GM12891 (cell line): ENCODE data around the gene MYH9.

Experiments used
- POLR2A ChIP-seq: IDR thresholded peaks from 2 replicates; pipeline ENCODE4 v1.6.1; 2011; ENCODE audit warnings: low read depth, low read length, control low read depth
- POLR2AphosphoS5 ChIP-seq: IDR thresholded peaks from 2 replicates; pipeline ENCODE4 v1.6.1; 2011; ENCODE audit warnings: low read depth, low read length, control low read depth
- SPI1 ChIP-seq: IDR thresholded peaks from 2 replicates; pipeline ENCODE4 v1.6.1; 2011; ENCODE audit warnings: low read depth, low read length, control low read depth
- TAF1 ChIP-seq: IDR thresholded peaks from 2 replicates; pipeline ENCODE4 v1.6.1; 2011; ENCODE audit warnings: low read depth, low read length, control low read depth

GRCh38 chr22:36424901-36425579 is 37.3 kb upstream of the MYH9 start:
- TF ChIP-seq POLR2AphosphoS5, result no peak
- no peak for TF ChIP-seq POLR2A
- no peak for TF ChIP-seq TAF1
- no peak for TF ChIP-seq SPI1
